Naive thymus-derived CD8-positive, alpha-beta T cell (primary cell): ENCODE measurements around the gene INMT. TPM values are rescaled to one million over a fixed set of nuclear protein-coding genes. Genes with fewer than 3 reads are reported as not detected.

Experiments used
- ATAC-seq, 2 donors: fragments of 150-1000 bp; cut with Tn5 transposase in 1 of 2; sonication (Bioruptor Pico), chemical (Tn5 transposase) in 1 of 2; 1 replicate in 1 of 2; 2 replicates in 1 of 2; pipeline ENCODE4 v1.10.0; 2021; ENCODE audit warnings: mild to moderate bottlenecking in 2 of 2, moderate library complexity in 2 of 2
- POLR2A ChIA-PET: fragments of 350-600 bp; sonication (Branson Sonifier 250); formaldehyde crosslinking; loops from one replicate; lab custom pipeline; 2021; ENCODE audit warnings: antibody characterized with exemption; lab: Charles Lee
- DNase-seq, 10 donors: peaks; one replicate each; pipeline versions ENCODE4 v3.0.0 to v3.0.0-alpha.2; 2020 to 2022
- H3K27ac Mint-ChIP-seq, 10 donors: one replicate each; pipeline ENCODE4 v1.8.0; 2020 to 2022; ENCODE audit warnings: mild to moderate bottlenecking in 10 of 10, mixed read lengths in 10 of 10, moderate library complexity in 4 of 10, inconsistent platforms in 1 of 10
- H3K27me3 Mint-ChIP-seq, 5 donors: one replicate each; pipeline ENCODE4 v1.8.0; 2021 to 2022; ENCODE audit warnings: mixed read lengths in 5 of 5
- H3K36me3 Mint-ChIP-seq, 3 donors: one replicate each; pipeline ENCODE4 v1.8.0; 2020 to 2022; ENCODE audit warnings: mixed read lengths in 3 of 3, mild to moderate bottlenecking in 2 of 3, inconsistent platforms in 1 of 3
- H3K4me1 Mint-ChIP-seq, 4 donors: one replicate each; pipeline ENCODE4 v1.8.0; 2021 to 2022; ENCODE audit warnings: mixed read lengths in 4 of 4
- H3K4me3 Mint-ChIP-seq, 10 donors: one replicate each; pipeline ENCODE4 v1.8.0; 2020 to 2022; ENCODE audit warnings: mild to moderate bottlenecking in 10 of 10, mixed read lengths in 10 of 10, moderate library complexity in 6 of 10, inconsistent platforms in 1 of 10
- H3K9me3 Mint-ChIP-seq, 9 donors: one replicate each; pipeline ENCODE4 v1.8.0; 2020 to 2022; ENCODE audit warnings: mixed read lengths in 9 of 9, mild to moderate bottlenecking in 3 of 9, inconsistent platforms in 1 of 9, moderate library complexity in 1 of 9
- polyA plus RNA-seq, 3 donors: library from polyadenylated mRNA; unstranded; fragments of 300-500 nt; fragmentation: Illumina TruSeq; gene quantifications; one replicate each; pipeline ENCODE4 v1.2.3, GENCODE V29; 2021
- total RNA-seq, 8 experiments: library from RNA in 2 of 8; stranded (reverse) in 2 of 8; gene quantifications; one replicate each; pipeline ENCODE4 v1.2.3 and lab custom pipeline; 2021 to 2026

INMT gene
- total and polyA plus RNA-seq, 5 experiments from 2014 or later, result 0.52 to 0.77 TPM; not detected in 3

DNA sequence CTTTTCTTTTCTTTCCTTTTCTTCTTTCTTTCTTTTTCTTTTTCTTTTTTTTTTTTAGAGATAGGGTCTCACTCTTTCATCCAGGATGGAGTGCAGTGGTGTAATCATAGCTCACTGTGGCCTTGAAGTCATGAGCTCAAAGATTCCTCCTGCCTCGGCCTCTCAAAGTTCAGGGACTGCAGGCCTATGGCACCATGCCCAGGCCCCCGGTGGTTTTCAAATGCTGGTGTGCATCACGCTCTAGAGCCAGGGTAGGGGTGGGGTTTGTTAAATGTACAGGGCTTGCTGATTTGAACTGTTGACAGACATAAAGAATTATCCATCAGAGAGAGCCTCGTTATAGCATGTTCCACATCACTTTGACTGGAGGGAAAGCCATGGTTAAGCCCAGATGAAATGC lies 25.0 kb downstream of the INMT start:
- POLR2A ChIA-PET, result no interaction called here
- Mint-ChIP-seq H3K4me1 (peaks cover 3 to 5% (median 3%) of the 10 kb centered on the region in 4 donors), H3K4me3 (no peak overlapping the region), H3K36me3 (peaks cover 0 to 4% (median 0%) of the 10 kb centered on the region in 3 donors), H3K27me3 (no peaks in the 10 kb centered on the region), H3K9me3 (no peaks in the 10 kb centered on the region), H3K27ac (no peak overlapping the region)
- ATAC-seq (no peak), DNase-seq (no peak)

- POLR2A ChIA-PET, result no interaction called here
- H3K27me3 Mint-ChIP-seq, result no peaks in the 10 kb centered on the region
- ATAC-seq (no peak), DNase-seq (no peak)
- no peaks in the 10 kb centered on the region for H3K9me3 Mint-ChIP-seq
- H3K4me3 Mint-ChIP-seq, result no peak overlapping the region
- no peaks in the 10 kb centered on the region for H3K4me1 Mint-ChIP-seq
- no peak overlapping the region for H3K27ac Mint-ChIP-seq
- H3K36me3 Mint-ChIP-seq, result peaks cover 0 to 4% (median 4%) of the 10 kb centered on the region in 3 donors
These were observed 26.5 kb downstream of the INMT start for GRCh38 chr7:30778255-30779025.

DNA sequence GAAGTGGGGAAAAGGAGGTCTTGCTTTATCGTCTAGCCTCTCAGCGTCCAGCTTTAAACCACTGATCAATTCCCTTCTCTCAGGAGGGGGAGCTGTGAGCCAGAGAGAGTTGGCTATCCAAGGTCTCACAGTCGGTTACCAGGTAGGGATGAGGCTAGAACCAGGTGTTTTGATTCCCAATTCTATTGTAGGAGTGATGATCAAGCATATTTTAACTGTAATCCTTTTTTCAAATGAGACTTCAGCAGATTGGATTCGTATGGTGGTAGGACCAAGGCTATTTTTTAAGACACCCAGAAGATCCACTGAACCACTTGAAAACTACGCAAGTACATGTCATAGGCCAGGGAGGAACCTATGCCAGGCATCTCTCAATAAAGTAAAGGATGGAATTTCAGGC lies 27.6 kb downstream of the INMT start:
- Mint-ChIP-seq H3K27ac (no peak overlapping the region), H3K36me3 (peaks cover 0 to 4% (median 4%) of the 10 kb centered on the region in 3 donors), H3K4me1 (no peaks in the 10 kb centered on the region), H3K4me3 (no peak overlapping the region), H3K27me3 (no peaks in the 10 kb centered on the region), H3K9me3 (no peaks in the 10 kb centered on the region)
- POLR2A ChIA-PET, result no interaction called here
- DNase-seq (no peak), ATAC-seq (no peak)

- no peaks in the 10 kb centered on the region for H3K9me3 Mint-ChIP-seq
- H3K4me3 Mint-ChIP-seq, result no peak overlapping the region
- ATAC-seq, result no peak
- H3K36me3 Mint-ChIP-seq, result peaks cover 0 to 10% (median 4%) of the 10 kb centered on the region in 3 donors
- POLR2A ChIA-PET, result no interaction called here
- H3K27me3 Mint-ChIP-seq, result no peaks in the 10 kb centered on the region
- peaks cover 0 to 2% (median 0%) of the 10 kb centered on the region in 4 donors for H3K4me1 Mint-ChIP-seq
- no peak overlapping the region for H3K27ac Mint-ChIP-seq
- DNase-seq, result no peak
These were observed 29.0 kb downstream of the INMT start for GRCh38 chr7:30780941-30781340.

- Mint-ChIP-seq H3K9me3 (no peaks in the 10 kb centered on the region), H3K36me3 (peaks cover 0 to 10% (median 4%) of the 10 kb centered on the region in 3 donors), H3K27me3 (no peaks in the 10 kb centered on the region), H3K27ac (no peak overlapping the region), H3K4me3 (no peak overlapping the region), H3K4me1 (peaks cover 0 to 3% (median 0%) of the 10 kb centered on the region in 4 donors)
- POLR2A ChIA-PET, result no interaction called here
- ATAC-seq (no peak), DNase-seq (no peak)
These were observed 30.8 kb downstream of the INMT start for GRCh38 chr7:30782690-30783089.

DNA sequence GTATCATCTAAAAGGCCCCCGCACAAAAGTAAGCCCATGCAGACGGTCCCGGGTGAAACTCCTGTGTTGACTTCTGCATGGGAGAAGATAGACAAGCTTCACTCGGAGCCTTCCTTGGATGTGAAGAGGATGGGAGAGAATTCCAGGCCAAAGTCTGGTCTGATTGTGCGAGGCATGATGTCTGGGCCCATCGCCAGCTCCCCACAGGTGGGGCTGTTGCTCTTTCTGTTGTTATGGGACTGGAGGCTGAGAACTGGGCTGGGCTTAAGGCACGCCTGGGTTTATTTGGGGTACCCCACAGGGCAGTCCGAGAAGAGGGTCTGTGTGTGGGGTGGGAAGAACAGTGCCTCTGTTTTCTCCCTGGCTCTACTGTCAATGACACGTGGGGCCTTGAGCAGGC lies 33.9 kb downstream of the INMT start:
- no peak for ATAC-seq
- H3K9me3 Mint-ChIP-seq, result no peaks in the 10 kb centered on the region
- H3K27ac Mint-ChIP-seq, result no peak overlapping the region
- POLR2A ChIA-PET, result no interaction called here
- H3K4me1 Mint-ChIP-seq, result peaks cover 0 to 3% (median 0%) of the 10 kb centered on the region in 4 donors
- no peak for DNase-seq
- H3K27me3 Mint-ChIP-seq, result no peaks in the 10 kb centered on the region
- no peak overlapping the region for H3K4me3 Mint-ChIP-seq
- peaks cover 0 to 6% (median 4%) of the 10 kb centered on the region in 3 donors for H3K36me3 Mint-ChIP-seq

GRCh38 chr7:30787486-30787885 lies 35.6 kb downstream of the INMT start:
- peaks cover 0 to 6% (median under 1%) of the 10 kb centered on the region in 3 donors for H3K36me3 Mint-ChIP-seq
- POLR2A ChIA-PET, result no interaction called here
- H3K4me1 Mint-ChIP-seq, result peaks cover 0 to 3% (median 0%) of the 10 kb centered on the region in 4 donors
- DNase-seq (no peak), ATAC-seq (no peak)
- H3K27me3 Mint-ChIP-seq, result no peaks in the 10 kb centered on the region
- H3K27ac Mint-ChIP-seq, result no peak overlapping the region
- H3K4me3 Mint-ChIP-seq, result no peak overlapping the region
- H3K9me3 Mint-ChIP-seq, result no peaks in the 10 kb centered on the region

GRCh38 chr7:30788640-30789333 lies 36.9 kb downstream of the INMT start:
- ATAC-seq (no peak), DNase-seq (no peak)
- H3K36me3 Mint-ChIP-seq, result peaks cover 0 to 6% (median 0%) of the 10 kb centered on the region in 3 donors
- POLR2A ChIA-PET, result no interaction called here
- peaks cover 0 to 3% (median 0%) of the 10 kb centered on the region in 4 donors for H3K4me1 Mint-ChIP-seq
- no peak overlapping the region for H3K4me3 Mint-ChIP-seq
- no peaks in the 10 kb centered on the region for H3K27me3 Mint-ChIP-seq
- H3K27ac Mint-ChIP-seq, result peak overlapping the region in 1 of 10 donors; percentile 32
- H3K9me3 Mint-ChIP-seq, result no peaks in the 10 kb centered on the region

- no peak overlapping the region for H3K27ac Mint-ChIP-seq
- H3K9me3 Mint-ChIP-seq, result no peaks in the 10 kb centered on the region
- POLR2A ChIA-PET, result no interaction called here
- no peaks in the 10 kb centered on the region for H3K27me3 Mint-ChIP-seq
- peaks cover 0 to 6% (median 0%) of the 10 kb centered on the region in 3 donors for H3K36me3 Mint-ChIP-seq
- DNase-seq (no peak), ATAC-seq (no peak)
- peaks cover 0 to 3% (median 0%) of the 10 kb centered on the region in 4 donors for H3K4me1 Mint-ChIP-seq
- H3K4me3 Mint-ChIP-seq, result no peak overlapping the region
These were observed 37.4 kb downstream of the INMT start for GRCh38 chr7:30789334-30789711.

DNA sequence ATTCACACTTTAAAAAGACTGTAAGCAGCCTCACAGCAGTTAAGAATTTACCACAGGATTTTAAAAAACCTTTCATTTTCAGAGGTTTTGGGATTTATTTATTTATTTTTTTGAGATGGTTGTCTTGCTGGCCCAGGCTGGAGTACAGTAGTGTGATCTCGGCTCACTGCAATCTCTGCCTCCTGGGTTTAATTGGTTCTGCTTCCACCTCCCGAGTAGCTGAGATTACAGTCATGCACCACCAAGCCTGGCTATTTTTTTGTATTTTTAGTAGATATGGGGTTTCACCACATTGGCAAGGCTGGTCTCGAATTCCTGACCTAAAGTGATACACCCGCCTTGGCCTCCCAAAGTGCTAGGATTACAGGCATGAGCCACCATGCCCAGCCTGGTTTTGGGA lies 38.4 kb downstream of the INMT start:
- Mint-ChIP-seq H3K27ac (no peak overlapping the region), H3K4me1 (peaks cover 0 to 2% (median under 1%) of the 10 kb centered on the region in 4 donors), H3K36me3 (peaks cover 0 to 4% (median 0%) of the 10 kb centered on the region in 3 donors), H3K9me3 (no peaks in the 10 kb centered on the region), H3K4me3 (no peak overlapping the region), H3K27me3 (no peaks in the 10 kb centered on the region)
- DNase-seq (no peak), ATAC-seq (no peak)
- POLR2A ChIA-PET, result no interaction called here

DNA sequence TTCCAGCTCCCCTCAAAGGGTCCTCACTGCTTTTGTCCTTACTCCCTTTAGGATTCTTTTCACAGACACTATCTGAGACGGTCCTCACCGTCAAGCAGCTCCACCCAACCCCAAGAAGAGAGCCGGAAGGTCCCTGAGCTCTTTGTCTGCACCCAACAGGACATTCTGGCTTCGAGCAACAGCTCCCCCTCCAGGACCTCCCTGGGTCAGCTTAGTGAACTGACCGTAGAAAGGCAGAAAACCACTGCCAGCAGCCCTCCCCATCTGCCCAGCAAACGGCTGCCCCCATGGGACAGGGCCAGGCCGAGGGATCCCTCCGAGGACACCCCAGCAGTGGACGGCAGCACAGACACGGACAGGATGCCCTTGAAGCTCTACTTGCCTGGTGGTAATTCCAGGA lies 39.2 kb downstream of the INMT start:
- peaks cover 0 to 8% (median 4%) of the 10 kb centered on the region in 4 donors for H3K4me1 Mint-ChIP-seq
- H3K27me3 Mint-ChIP-seq, result no peaks in the 10 kb centered on the region
- no peaks in the 10 kb centered on the region for H3K36me3 Mint-ChIP-seq
- no peaks in the 10 kb centered on the region for H3K9me3 Mint-ChIP-seq
- no peak for ATAC-seq
- no peak for DNase-seq
- no peak overlapping the region for H3K27ac Mint-ChIP-seq
- no peak overlapping the region for H3K4me3 Mint-ChIP-seq
- POLR2A ChIA-PET, result no interaction called here

DNA sequence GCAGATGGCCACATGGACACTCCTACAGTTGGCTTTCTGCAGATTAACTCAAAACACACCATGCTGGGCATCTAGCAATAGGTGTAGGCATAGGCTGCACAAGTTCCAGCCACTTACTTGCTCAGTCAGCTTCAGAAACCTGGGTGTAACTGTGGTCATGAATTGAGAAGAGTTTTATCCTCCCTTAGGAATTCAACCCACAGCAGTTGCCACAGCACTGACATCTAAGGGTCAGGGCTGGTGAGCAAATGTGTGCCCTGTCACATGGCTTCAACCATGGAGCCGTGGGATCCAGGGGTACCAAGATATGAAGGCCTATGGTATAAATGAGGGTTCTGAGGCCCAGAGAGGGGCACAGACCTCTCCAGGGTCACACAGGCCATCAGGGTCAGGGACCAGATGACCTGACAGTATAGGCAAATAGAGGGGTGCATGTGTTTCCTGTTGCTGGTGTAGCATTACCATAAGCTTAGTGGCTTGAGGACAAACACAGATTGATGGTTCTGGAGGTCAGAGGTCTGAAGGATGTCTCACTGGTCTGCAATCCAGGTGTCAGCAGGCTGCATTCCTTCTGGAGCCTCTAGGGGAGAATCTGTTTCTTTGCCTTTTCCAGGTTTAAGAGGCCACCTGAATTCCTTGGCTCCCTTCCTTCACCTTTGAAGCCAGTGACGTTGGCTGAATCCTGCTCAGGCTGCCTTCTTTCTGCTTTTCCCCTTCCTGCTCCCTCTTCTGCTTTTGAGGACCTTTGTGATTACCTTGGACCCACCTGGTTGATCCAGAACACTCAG lies 43.4 kb downstream of the INMT start:
- DNase-seq (no peak), ATAC-seq (no peak)
- peak overlapping the region in 1 of 10 donors; percentile 38 for H3K4me3 Mint-ChIP-seq
- peak overlapping the region in 4 of 10 donors; percentile 49 to 91 (median 67) for H3K27ac Mint-ChIP-seq
- no peaks in the 10 kb centered on the region for H3K36me3 Mint-ChIP-seq
- no peaks in the 10 kb centered on the region for H3K9me3 Mint-ChIP-seq
- H3K4me1 Mint-ChIP-seq, result peaks cover 0 to 22% (median 7%) of the 10 kb centered on the region in 4 donors
- no peaks in the 10 kb centered on the region for H3K27me3 Mint-ChIP-seq
- POLR2A ChIA-PET, result no interaction called here
